Loucy (cell line): ENCODE data around the gene GNB5.
A peak's percentile ranks its signal among the peaks of the same experiment; 100 is the strongest.

Source experiments
- EZH2phosphoT487 ChIP-seq: fragments of 200-600 bp; IDR thresholded peaks from 2 replicates; pipeline ENCODE4 v1.6.1; 2018; ENCODE audit warnings: antibody characterized with exemption, mild to moderate bottlenecking, moderate library complexity, borderline replicate concordance
- TF ChIP-seq, protein P1 (sequence below): fragments of 200-600 bp; sonication (generic); conservative IDR thresholded peaks from 2 replicates; pipeline ENCODE4 v1.5.1; 2014; ENCODE audit warnings: mild to moderate bottlenecking, antibody characterized with exemption, low read length

DNA sequence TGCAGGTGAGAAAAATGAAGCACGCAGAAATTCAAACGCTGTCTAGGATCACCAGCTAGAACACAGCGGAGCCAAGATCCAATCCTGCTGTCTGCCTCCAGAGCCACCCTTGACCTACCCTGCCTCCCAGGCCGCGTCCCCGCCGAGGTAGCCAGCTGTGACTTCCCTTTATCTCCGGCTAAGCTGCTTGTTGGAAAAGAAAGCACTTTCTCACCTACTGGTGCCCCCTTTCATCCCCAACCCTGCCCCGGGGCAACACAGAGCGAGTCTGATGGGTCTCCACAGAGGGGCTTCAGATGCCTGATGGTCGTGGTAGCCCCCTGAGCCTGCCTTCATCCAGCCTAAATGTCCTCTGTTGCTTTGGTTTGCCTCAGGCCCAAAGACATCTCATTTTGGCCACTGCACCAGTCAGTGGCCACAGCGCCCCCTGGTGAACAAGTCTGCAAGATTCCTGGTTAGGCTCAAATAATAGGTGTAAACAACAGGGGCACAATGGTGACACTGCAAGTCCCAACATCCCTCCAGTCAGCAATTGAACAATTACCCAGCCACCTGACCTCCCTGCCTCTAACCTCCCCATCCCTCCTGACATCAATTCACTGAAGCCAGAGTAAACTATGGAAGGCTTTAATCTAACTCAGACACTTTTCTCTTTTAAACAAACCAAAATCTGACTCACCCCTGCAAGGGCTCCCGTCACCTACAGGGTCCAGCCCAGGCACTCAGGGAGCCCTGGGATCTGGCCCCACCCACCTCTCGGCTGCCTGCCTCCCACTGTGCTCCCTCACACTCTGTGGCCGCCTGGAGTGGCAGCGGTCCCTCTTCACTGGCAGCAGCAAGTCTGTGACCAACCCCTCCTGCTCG lies 51.4 kb downstream of the GNB5 start:
- TF ChIP-seq, protein P1, sequence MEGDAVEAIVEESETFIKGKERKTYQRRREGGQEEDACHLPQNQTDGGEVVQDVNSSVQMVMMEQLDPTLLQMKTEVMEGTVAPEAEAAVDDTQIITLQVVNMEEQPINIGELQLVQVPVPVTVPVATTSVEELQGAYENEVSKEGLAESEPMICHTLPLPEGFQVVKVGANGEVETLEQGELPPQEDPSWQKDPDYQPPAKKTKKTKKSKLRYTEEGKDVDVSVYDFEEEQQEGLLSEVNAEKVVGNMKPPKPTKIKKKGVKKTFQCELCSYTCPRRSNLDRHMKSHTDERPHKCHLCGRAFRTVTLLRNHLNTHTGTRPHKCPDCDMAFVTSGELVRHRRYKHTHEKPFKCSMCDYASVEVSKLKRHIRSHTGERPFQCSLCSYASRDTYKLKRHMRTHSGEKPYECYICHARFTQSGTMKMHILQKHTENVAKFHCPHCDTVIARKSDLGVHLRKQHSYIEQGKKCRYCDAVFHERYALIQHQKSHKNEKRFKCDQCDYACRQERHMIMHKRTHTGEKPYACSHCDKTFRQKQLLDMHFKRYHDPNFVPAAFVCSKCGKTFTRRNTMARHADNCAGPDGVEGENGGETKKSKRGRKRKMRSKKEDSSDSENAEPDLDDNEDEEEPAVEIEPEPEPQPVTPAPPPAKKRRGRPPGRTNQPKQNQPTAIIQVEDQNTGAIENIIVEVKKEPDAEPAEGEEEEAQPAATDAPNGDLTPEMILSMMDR: peak; percentile 92
- no peak for TF ChIP-seq EZH2phosphoT487
